SKM-1 (cell line): Measurements from ENCODE around the gene DLG2.
A peak's percentile ranks its signal among the peaks of the same experiment; 100 is the strongest.

ENCODE experiments used
- DNase-seq: peaks from one replicate; lab custom pipeline; 2025; ENCODE audit not compliant: unreplicated experiment; lab: John Stamatoyannopoulos, UW

The DLG2 gene

GRCh38 chr11:83671289-83671688 lies 1955.9 kb downstream of the DLG2 start:
- DNase-seq: no peak

GRCh38 chr11:83666149-83666548 lies 1961.0 kb downstream of the DLG2 start:
- DNase-seq: no peak

GRCh38 chr11:83663988-83664387 lies 1963.2 kb downstream of the DLG2 start:
- DNase-seq: no peak

GRCh38 chr11:83663446-83663845 lies 1963.7 kb downstream of the DLG2 start:
- DNase-seq: no peak

GRCh38 chr11:83662494-83662893 lies 1964.7 kb downstream of the DLG2 start:
- DNase-seq: no peak

- DNase-seq: no peak
Measured at GRCh38 chr11:83661491-83662350, 1965.4 kb downstream of the DLG2 start.

- no peak for DNase-seq
Measured at GRCh38 chr11:83659466-83659865, 1967.7 kb downstream of the DLG2 start.

- no peak for DNase-seq
Measured at GRCh38 chr11:83656796-83657330, 1970.3 kb downstream of the DLG2 start.

GRCh38 chr11:83655976-83656375 lies 1971.2 kb downstream of the DLG2 start:
- DNase-seq: no peak

GRCh38 chr11:83649528-83649855 lies 1977.7 kb downstream of the DLG2 start:
- DNase-seq: no peak

- peak; percentile 27 for DNase-seq
Measured at GRCh38 chr11:83648610-83649527, 1978.3 kb downstream of the DLG2 start.

- no peak for DNase-seq
Measured at GRCh38 chr11:83645561-83645960, 1981.6 kb downstream of the DLG2 start.

- DNase-seq: no peak
Measured at GRCh38 chr11:83643115-83643514, 1984.0 kb downstream of the DLG2 start.

GRCh38 chr11:83642500-83642899 lies 1984.6 kb downstream of the DLG2 start:
- DNase-seq: no peak

- DNase-seq: no peak
Measured at GRCh38 chr11:83641511-83641910, 1985.6 kb downstream of the DLG2 start.

- no peak for DNase-seq
Measured at GRCh38 chr11:83639995-83640758, 1987.0 kb downstream of the DLG2 start.

GRCh38 chr11:83635166-83635565 lies 1992.0 kb downstream of the DLG2 start:
- DNase-seq: no peak

GRCh38 chr11:83630211-83630610 lies 1996.9 kb downstream of the DLG2 start:
- no peak for DNase-seq

GRCh38 chr11:83629775-83630174 lies 1997.4 kb downstream of the DLG2 start:
- no peak for DNase-seq

- DNase-seq: no peak
Measured at GRCh38 chr11:83628622-83629355, 1998.4 kb downstream of the DLG2 start.
